Epithelial cell of esophagus (primary cell): ENCODE measurements around the gene COIL.

Experiments used
- DNase-seq: peaks from one replicate; pipeline ENCODE4 v3.0.0; 2010; ENCODE audit warnings: low read depth
- H3K4me3 ChIP-seq: 2 replicates; pipeline ENCODE4 v1.5.1; 2011; ENCODE audit warnings: mild to moderate bottlenecking, low read length, control low read depth
- CTCF ChIP-seq: IDR thresholded peaks from 2 replicates; pipeline ENCODE4 v1.5.1; 2011; ENCODE audit warnings: low read depth, mild to moderate bottlenecking, low read length, control low read depth, inconsistent platforms; ENCODE audit not compliant: insufficient read depth; ENCODE audit errors: missing control alignments

COIL gene

GRCh38 chr17:56890906-56891674 is 69.8 kb downstream of the COIL start:
- no peak overlapping the region for H3K4me3 ChIP-seq
- DNase-seq: no peak
- no peak for TF ChIP-seq CTCF

- no peak for DNase-seq
- no peak for TF ChIP-seq CTCF
- H3K4me3 ChIP-seq: no peak overlapping the region
Measured at GRCh38 chr17:56890390-56890789, 70.5 kb downstream of the COIL start.
